HEK293 (cell line): ENCODE measurements around the gene AFF3.

Source experiments
- KLF7 ChIP-seq: fragments of 450-650 bp; formaldehyde crosslinking; IDR thresholded peaks from 2 replicates; pipeline ENCODE4 v1.5.1; 2016; ENCODE audit warnings: missing biosample characterization, missing genetic modification characterization, borderline replicate concordance
- KLF8 ChIP-seq: fragments of 450-650 bp; formaldehyde crosslinking; IDR thresholded peaks from 2 replicates; pipeline ENCODE4 v1.5.1; 2016; ENCODE audit warnings: missing biosample characterization, missing genetic modification characterization
- TRIM28 ChIP-seq: IDR thresholded peaks from 2 replicates; pipeline ENCODE4 v1.6.1; 2011; ENCODE audit warnings: low read length, control low read depth, borderline replicate concordance
- ZNF23 ChIP-seq: fragments of 450-650 bp; formaldehyde crosslinking; IDR thresholded peaks from 2 replicates; pipeline ENCODE4 v1.5.1; 2016; ENCODE audit warnings: missing biosample characterization, missing genetic modification characterization, borderline replicate concordance
- ZNF239 ChIP-seq: fragments of 450-650 bp; formaldehyde crosslinking; IDR thresholded peaks from 2 replicates; pipeline ENCODE4 v1.5.1; 2016; ENCODE audit warnings: missing biosample characterization, missing genetic modification characterization
- ZNF677 ChIP-seq: fragments of 450-650 bp; IDR thresholded peaks from 2 replicates; pipeline ENCODE4 v1.5.0; 2018; ENCODE audit warnings: missing biosample characterization, mild to moderate bottlenecking, missing genetic modification characterization, moderate library complexity
- TF ChIP-seq, protein P1 (sequence below): fragments of 450-650 bp; formaldehyde crosslinking; IDR thresholded peaks from 2 replicates; pipeline ENCODE4 v1.5.1; 2016; ENCODE audit warnings: missing biosample characterization, missing genetic modification characterization
- TF ChIP-seq, protein P2 (sequence below): sonication (generic); formaldehyde crosslinking; IDR thresholded peaks from 2 replicates; pipeline ENCODE4 v1.8.1; 2022; ENCODE audit warnings: mild to moderate bottlenecking, moderate library complexity, missing genetic modification reagents
- TF ChIP-seq, protein P3 (sequence below): fragments of 450-650 bp; formaldehyde crosslinking; IDR thresholded peaks from 2 replicates; pipeline ENCODE4 v1.5.1; 2016; ENCODE audit warnings: missing biosample characterization, missing genetic modification characterization, low read depth
- TF ChIP-seq, protein P4 (sequence below): fragments of 450-650 bp; formaldehyde crosslinking; IDR thresholded peaks from 2 replicates; pipeline ENCODE4 v1.5.1; 2016; ENCODE audit warnings: missing biosample characterization, missing genetic modification characterization
- TF ChIP-seq, protein P5 (sequence below): fragments of 450-650 bp; formaldehyde crosslinking; IDR thresholded peaks from 2 replicates; pipeline ENCODE4 v1.5.1; 2016; ENCODE audit warnings: missing biosample characterization, missing genetic modification characterization

DNA sequence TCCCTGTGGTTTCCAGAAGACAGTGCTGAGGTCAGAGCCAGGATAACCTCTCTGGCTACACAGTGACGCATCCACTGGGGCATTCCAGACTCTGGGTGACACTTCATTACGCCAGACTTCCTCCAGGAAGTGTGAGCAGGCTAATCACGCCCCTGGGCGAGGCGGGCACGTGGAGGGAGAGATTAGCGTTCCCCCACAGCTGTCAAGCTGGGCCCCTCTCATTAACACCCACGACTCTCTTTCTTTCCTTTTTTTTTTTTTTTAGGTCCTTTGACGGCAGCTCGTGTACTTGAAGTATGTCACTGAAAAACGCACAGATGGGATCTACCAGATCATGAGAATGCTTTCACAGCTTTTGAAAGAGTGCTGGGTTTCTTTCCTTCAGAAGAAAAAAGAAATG is 274.6 kb downstream of the AFF3 start:
- TF ChIP-seq, protein P1, sequence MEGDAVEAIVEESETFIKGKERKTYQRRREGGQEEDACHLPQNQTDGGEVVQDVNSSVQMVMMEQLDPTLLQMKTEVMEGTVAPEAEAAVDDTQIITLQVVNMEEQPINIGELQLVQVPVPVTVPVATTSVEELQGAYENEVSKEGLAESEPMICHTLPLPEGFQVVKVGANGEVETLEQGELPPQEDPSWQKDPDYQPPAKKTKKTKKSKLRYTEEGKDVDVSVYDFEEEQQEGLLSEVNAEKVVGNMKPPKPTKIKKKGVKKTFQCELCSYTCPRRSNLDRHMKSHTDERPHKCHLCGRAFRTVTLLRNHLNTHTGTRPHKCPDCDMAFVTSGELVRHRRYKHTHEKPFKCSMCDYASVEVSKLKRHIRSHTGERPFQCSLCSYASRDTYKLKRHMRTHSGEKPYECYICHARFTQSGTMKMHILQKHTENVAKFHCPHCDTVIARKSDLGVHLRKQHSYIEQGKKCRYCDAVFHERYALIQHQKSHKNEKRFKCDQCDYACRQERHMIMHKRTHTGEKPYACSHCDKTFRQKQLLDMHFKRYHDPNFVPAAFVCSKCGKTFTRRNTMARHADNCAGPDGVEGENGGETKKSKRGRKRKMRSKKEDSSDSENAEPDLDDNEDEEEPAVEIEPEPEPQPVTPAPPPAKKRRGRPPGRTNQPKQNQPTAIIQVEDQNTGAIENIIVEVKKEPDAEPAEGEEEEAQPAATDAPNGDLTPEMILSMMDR (tag by site-specific recombination): no peak
- no peak for TF ChIP-seq TRIM28
- no peak for TF ChIP-seq ZNF239
- TF ChIP-seq, protein P2, sequence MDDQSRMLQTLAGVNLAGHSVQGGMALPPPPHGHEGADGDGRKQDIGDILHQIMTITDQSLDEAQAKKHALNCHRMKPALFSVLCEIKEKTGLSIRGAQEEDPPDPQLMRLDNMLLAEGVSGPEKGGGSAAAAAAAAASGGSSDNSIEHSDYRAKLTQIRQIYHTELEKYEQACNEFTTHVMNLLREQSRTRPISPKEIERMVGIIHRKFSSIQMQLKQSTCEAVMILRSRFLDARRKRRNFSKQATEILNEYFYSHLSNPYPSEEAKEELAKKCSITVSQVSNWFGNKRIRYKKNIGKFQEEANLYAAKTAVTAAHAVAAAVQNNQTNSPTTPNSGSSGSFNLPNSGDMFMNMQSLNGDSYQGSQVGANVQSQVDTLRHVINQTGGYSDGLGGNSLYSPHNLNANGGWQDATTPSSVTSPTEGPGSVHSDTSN (CRISPR knock-in tag): no peak
- TF ChIP-seq, protein P3, sequence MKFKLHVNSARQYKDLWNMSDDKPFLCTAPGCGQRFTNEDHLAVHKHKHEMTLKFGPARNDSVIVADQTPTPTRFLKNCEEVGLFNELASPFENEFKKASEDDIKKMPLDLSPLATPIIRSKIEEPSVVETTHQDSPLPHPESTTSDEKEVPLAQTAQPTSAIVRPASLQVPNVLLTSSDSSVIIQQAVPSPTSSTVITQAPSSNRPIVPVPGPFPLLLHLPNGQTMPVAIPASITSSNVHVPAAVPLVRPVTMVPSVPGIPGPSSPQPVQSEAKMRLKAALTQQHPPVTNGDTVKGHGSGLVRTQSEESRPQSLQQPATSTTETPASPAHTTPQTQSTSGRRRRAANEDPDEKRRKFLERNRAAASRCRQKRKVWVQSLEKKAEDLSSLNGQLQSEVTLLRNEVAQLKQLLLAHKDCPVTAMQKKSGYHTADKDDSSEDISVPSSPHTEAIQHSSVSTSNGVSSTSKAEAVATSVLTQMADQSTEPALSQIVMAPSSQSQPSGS: no peak
- TF ChIP-seq KLF8 (tag by site-specific recombination): no peak
- TF ChIP-seq ZNF23 (tag by site-specific recombination): no peak
- TF ChIP-seq ZNF677 (tag by site-specific recombination): no peak
- TF ChIP-seq, protein P4, sequence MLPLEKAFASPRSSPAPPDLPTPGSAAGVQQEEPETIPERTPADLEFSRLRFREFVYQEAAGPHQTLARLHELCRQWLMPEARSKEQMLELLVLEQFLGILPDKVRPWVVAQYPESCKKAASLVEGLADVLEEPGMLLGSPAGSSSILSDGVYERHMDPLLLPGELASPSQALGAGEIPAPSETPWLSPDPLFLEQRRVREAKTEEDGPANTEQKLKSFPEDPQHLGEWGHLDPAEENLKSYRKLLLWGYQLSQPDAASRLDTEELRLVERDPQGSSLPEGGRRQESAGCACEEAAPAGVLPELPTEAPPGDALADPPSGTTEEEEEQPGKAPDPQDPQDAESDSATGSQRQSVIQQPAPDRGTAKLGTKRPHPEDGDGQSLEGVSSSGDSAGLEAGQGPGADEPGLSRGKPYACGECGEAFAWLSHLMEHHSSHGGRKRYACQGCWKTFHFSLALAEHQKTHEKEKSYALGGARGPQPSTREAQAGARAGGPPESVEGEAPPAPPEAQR: no peak
- TF ChIP-seq, protein P5, sequence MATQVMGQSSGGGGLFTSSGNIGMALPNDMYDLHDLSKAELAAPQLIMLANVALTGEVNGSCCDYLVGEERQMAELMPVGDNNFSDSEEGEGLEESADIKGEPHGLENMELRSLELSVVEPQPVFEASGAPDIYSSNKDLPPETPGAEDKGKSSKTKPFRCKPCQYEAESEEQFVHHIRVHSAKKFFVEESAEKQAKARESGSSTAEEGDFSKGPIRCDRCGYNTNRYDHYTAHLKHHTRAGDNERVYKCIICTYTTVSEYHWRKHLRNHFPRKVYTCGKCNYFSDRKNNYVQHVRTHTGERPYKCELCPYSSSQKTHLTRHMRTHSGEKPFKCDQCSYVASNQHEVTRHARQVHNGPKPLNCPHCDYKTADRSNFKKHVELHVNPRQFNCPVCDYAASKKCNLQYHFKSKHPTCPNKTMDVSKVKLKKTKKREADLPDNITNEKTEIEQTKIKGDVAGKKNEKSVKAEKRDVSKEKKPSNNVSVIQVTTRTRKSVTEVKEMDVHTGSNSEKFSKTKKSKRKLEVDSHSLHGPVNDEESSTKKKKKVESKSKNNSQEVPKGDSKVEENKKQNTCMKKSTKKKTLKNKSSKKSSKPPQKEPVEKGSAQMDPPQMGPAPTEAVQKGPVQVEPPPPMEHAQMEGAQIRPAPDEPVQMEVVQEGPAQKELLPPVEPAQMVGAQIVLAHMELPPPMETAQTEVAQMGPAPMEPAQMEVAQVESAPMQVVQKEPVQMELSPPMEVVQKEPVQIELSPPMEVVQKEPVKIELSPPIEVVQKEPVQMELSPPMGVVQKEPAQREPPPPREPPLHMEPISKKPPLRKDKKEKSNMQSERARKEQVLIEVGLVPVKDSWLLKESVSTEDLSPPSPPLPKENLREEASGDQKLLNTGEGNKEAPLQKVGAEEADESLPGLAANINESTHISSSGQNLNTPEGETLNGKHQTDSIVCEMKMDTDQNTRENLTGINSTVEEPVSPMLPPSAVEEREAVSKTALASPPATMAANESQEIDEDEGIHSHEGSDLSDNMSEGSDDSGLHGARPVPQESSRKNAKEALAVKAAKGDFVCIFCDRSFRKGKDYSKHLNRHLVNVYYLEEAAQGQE (tag by site-specific recombination): no peak
- no peak for TF ChIP-seq KLF7 (tag by site-specific recombination)
